Activated CD4-positive, alpha-beta T cell treated with anti-CD3 and anti-CD28 coated beads for 4 hours (primary cell): Measurements from ENCODE around the gene CARMIL3.
A peak's percentile ranks its signal among the peaks of the same experiment; 100 is the strongest.

Source experiments
- DNase-seq, 2 donors: peaks; one replicate each; pipeline ENCODE4 v3.0.0-alpha.2; 2020

The CARMIL3 gene

GRCh38 chr14:24080142-24080530 lies 28.3 kb downstream of the CARMIL3 start:
- no peak for DNase-seq

- peak; percentile 55 to 57 for DNase-seq
Observed at GRCh38 chr14:24080888-24081738, 29.3 kb downstream of the CARMIL3 start.

GRCh38 chr14:24081739-24082211 lies 30.0 kb downstream of the CARMIL3 start:
- DNase-seq, result no peak

- no peak for DNase-seq
Observed at GRCh38 chr14:24082411-24083080, 30.7 kb downstream of the CARMIL3 start.

- no peak for DNase-seq
Observed at GRCh38 chr14:24083462-24083861, 31.7 kb downstream of the CARMIL3 start.

DNA sequence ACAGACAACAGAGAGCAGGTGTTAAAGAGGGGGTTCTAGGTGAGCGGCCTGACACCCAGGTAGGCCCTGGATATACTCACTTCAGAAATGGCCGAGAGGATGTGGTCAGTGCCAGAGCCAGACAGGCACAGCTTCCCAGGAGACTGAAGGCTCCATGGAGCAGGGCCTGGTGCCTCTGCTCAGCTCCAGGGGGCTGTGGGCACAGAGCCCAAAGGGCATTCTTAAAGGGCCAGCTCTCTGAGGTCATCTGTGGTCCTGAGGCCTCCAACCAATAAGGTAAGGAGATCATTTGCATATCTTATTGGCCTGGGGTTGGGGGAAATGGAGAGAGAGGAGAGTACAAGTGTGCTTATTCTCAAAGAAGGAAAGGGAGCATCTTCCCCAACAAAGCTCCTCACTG lies 32.6 kb downstream of the CARMIL3 start:
- DNase-seq, result no peak

- no peak for DNase-seq
Observed at GRCh38 chr14:24085215-24085614, 33.4 kb downstream of the CARMIL3 start.

DNA sequence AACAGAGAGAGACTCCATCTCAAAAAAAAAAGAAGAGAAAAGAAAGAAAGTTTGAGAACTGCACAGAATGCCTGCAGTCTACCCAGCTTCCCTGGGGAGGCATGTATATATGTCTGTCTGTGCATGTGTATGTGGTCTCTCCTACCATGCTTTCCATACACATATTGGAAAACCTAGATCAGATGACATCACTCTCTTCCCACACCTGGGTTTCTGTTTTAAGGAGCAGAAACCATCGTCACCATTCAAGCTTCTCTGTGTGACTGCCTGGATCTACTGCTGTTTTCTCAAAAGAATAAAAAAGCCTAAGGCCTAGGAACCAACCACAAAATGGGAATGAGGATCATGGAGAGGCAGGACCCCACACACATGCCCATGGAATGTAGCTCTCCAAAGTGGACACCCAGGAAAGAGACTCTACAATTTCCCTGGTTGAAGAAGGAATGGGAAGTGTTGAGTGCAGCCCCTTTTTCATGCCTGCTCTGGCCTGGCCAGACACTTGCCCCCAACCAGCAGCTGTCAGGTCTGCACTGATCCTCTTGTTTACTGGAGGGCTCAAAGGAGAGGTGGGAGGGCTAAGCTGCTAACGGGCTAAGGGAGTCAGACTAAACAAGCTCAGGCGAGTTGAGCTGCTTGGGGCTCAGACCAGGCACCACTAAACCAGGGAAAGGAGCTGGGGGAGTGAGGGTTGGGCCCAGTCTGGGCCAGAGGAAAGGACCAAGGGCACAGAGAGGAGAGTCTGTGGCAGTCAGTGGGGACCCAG lies 34.6 kb downstream of the CARMIL3 start:
- DNase-seq, result no peak

GRCh38 chr14:24087004-24087403 lies 35.2 kb downstream of the CARMIL3 start:
- no peak for DNase-seq

DNA sequence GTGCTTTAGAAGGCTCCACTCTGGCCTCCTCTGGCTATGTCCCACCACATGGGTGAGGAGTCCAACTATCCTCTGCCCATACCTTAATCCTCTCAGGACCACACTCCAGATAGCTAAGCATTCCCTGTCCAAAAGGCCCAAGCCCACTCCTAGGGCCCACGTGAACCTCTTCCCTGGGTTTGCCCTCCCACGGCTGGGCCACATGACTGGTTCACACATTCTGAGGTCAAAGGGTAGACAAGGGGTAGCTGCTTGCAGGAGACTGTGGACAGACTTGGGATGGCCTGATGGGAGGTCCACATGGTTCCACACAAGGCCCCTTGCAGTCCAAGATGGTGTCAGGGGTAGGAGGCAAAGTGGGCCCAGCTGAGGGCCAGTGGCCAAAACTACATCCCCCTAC lies 36.3 kb downstream of the CARMIL3 start:
- DNase-seq, result no peak

GRCh38 chr14:24089890-24090289 lies 38.1 kb downstream of the CARMIL3 start:
- no peak for DNase-seq

DNA sequence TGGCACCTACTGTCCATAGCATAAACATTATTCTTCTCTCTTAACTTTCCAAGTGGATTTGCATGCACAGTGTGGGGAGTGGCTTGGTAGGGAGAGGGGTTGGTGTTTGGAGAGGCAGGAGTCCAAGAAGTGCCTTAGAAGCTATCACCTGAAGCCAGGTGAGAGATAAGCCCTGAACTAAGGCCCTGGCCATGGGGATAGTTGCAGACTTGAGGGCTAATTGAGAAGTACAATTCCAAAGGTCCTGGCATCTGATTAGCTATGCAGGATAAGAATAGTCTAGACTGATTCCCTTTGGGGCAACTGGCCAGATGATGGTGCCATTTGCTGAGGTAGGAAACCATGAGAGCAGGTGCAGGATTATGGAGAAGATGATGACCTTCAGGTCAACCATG lies 40.3 kb downstream of the CARMIL3 start:
- no peak for DNase-seq

DNA sequence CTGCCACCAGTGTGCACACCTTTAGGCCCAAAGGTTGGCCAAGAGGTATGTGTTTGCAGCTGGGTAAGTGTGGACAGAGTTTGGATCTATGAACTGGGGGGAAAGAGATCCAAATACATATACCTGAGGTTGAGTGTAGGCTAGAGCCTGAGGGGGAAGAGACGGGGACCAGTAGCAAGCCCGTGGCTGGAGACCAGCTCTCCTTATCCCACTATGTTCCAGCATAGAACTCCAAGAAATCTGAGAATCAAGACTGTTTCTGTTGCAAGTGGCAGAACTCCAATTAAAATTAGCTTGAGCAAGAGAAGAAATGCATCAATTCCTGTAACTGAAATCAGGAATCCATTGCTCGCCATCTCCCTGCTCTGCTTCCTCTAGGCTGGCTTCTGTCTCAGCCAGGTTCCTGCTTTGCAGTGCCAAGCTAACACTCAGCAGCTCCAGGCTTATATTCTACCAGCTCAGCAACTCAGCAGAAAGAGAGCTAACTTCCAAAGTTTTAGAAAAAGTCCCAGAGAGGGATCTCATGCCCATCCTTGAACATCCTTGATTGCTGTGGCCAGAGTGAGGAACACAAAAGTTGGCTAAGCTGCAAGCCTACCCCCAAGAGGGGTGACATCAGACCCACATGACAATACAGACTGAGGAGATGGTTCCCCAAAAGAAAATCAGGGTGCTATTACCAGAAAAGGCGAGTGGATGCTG lies 40.8 kb downstream of the CARMIL3 start:
- DNase-seq, result no peak

- DNase-seq, result no peak
Observed at GRCh38 chr14:24093207-24093900, 41.5 kb downstream of the CARMIL3 start.

GRCh38 chr14:24093901-24094840 lies 42.4 kb downstream of the CARMIL3 start, which contains the start of gene PCK2:
Gene PCK2, plus strand, starts transcription at chr14:24094311. Its CDS starts 95 bp downstream, at chr14:24094406.
- peak; percentile 81 to 89 for DNase-seq

DNA sequence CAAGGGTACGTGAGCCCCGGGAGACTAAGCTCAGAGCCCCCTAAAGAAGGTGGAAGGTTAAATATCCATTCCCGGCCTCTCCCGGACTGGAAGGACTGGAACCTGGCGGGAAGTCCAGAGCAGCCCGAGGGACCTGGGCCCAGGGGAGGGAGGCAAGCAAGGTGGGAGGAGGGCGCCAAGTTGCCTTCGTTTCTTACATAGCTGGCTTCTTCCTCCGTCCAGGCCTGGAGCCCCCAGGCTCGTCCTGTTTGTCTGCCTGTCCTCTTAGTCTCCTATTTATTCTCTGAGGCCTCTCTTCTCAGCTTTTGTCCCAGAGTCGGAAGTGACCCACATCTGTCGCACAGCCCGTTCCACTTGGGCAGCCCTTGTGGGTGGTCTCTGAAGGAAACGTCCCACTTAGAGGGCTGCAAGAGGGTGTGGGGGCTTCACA lies 43.0 kb downstream of the CARMIL3 start:
- no peak for DNase-seq

DNA sequence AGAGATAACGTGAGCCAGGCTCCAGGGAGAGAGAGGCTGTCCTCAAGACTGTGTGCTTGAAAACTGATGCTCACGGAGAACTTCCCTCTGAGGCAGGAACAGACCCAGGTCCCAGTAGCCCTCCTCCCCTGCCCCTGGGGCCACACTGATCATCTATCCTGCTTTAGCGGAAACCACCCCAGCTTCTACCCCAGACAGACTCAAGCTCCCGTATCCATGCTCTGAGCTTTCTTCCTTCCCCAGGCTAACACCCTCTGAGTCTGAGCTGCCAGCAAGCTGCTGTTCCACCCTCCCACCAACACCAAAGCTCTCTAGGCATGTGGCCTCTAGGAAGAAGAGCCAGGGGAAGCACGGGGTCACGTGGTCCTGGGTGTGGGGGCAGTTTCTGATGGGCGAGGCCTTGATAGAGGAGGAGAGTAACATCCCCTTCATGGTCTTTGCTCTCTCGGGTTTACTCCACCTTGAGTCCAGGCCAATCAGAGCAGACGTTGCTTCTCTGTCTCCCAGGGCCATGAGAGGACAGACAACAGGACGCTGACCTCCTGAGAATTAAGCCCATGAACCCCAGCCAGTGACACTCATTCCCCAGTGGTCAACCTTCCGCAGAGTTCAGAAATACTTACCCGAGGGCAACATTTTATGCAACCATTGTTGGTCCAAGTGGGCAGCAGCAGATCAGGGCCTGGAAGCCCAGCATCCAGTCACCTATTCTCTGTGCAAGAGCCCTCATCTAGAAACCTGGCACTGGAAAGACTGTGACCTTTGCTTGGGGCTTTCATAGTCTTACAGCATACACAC lies 43.7 kb downstream of the CARMIL3 start:
- DNase-seq, result peak; percentile 46 to 58

GRCh38 chr14:24096545-24097181 lies 44.9 kb downstream of the CARMIL3 start:
- DNase-seq, result no peak

GRCh38 chr14:24098229-24098926 lies 46.6 kb downstream of the CARMIL3 start:
- no peak for DNase-seq
